Left cardiac atrium (tissue), 4 donors: ENCODE measurements around the gene CLIC1. TPM values are rescaled to one million over a fixed set of nuclear protein-coding genes. Genes with fewer than 3 reads are reported as not detected.

ENCODE experiments used
- ATAC-seq, 2 donors: fragments of 200-7000 bp; cut with Tn5 transposase; one replicate each; pipeline ENCODE4 v1.9.1; 2020; ENCODE audit warnings: mild to moderate bottlenecking in 2 of 2, moderate library complexity in 2 of 2
- DNase-seq: peaks from one replicate; pipeline ENCODE4 v3.0.0-alpha.2; 2020
- intact Hi-C, 2 donors: fragments of 100-400 bp; cut with DNase I; formaldehyde crosslinking; loops; one replicate each; pipeline versions ENCODE4 v1.14.1 to v1.15.1; 2022 to 2023
- microRNA-seq, 2 donors: library from miRNA; unstranded; fragments of <30 nt; microRNA quantifications; one replicate each; pipeline ENCODE4 v1.2.0, GENCODE V29; 2020
- total RNA-seq, 2 donors: library from RNA; stranded (reverse); fragmentation: NEBNext Ultra II Directional; extraction: Animal tissue kit (Norgen Biotek cat#: 25700); gene quantifications; one replicate each; pipeline ENCODE4 v1.2.1, GENCODE V29; 2021
- donor health status: DM: no; HTN: yes; CAD: no.
- donor health status: DM: no; HTN: yes; CAD: no; lungs with severe emphysema.
- donor health status: DM: yes; HTN: yes; CAD: no.
- donor health status: Dilated cardiomyopathy.

The CLIC1 gene
- total RNA-seq, 2 donors from 2014 or later, result 151 to 196 TPM

DNA sequence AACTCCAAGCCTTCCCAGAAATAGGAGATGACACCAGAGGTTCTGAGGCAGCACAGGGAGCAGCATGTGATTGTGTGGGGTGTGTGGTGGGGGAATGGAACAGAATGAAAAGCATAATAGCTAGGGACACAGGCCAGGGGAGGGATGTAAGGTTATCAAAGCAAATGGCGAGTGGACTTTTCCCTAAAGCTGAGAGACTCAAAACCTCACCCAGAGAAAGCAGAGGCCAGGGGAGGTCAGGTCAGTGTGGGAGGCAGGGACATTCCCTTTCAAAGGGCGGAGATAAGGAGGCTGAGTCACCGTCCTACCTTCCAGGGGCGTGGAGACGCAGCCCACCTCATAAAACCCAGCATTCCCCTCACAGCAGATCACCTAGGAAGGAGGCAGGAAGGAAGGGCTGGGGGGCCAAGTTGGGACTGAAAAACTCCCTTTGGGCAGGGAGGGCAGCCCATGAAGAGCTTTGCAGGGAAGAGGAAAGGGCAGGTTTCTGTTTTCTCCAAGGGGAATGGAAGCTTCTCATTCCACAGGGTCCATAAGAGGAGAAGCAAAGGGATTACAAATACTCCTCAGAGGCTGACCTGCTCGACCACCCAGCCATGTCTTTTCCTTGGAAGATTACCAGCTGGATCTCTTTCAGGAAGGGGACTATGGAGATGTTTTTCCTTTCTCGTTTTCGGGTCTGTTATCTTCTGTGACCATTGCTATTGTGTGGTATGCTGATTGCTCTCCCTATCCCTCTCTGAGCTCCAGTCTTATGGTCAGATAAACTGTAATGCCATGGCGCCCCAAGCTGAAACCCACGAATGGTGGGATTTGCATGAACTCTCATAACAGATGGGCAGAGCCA lies 45.9 kb downstream of the CLIC1 start:
- ATAC-seq, result peak; percentile 50 to 83
- intact Hi-C loops, result no loop called here
- no peak for DNase-seq

DNA sequence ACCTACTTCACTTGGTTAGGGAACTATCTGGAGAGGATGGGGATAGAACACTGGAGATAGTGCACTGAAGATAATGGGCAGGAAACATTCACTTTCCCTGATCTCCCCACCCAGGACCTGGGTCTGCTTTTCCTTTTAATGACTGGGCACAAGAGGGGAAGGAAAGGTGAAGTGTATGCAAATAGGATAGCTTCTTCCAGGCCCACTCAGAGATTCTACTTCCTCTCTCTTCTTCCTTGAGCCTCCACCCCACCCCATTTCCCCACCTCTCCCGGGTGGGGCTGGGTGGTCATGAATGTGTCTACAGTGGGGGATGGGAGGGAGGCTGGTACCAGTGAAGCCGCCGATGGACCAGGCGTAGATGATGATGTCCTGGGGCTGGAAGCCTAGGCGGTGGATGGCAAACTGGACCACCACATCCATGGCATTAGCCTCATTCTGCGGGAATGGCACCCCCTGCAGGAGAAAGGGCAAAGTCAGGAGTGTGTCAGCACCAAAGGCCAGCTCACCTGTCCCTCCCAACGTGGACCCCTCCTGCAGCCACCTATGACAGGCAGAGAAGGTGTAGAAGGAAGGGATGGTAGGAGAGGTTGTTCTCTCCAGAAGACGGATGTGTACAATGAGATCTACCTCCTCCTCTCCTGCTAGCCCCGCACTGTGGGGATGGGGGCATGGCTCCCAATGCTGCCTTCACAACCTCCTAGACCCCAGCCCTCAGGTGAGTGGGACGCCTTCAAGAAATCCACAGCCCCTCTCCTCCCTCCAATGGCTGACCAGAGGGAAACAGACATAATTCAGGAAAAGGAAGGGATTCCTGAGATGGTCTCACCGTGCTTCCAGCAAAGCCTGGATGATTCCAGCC lies 46.9 kb downstream of the CLIC1 start:
- DNase-seq (no peak), ATAC-seq (no peak)
- intact Hi-C loops, result loop anchor here in 1 of 2 donors (10.0 kb wide), 2 partner anchors 145 to 265 kb away; partner anchors contain the start of genes NELFE and SKIC2

DNA sequence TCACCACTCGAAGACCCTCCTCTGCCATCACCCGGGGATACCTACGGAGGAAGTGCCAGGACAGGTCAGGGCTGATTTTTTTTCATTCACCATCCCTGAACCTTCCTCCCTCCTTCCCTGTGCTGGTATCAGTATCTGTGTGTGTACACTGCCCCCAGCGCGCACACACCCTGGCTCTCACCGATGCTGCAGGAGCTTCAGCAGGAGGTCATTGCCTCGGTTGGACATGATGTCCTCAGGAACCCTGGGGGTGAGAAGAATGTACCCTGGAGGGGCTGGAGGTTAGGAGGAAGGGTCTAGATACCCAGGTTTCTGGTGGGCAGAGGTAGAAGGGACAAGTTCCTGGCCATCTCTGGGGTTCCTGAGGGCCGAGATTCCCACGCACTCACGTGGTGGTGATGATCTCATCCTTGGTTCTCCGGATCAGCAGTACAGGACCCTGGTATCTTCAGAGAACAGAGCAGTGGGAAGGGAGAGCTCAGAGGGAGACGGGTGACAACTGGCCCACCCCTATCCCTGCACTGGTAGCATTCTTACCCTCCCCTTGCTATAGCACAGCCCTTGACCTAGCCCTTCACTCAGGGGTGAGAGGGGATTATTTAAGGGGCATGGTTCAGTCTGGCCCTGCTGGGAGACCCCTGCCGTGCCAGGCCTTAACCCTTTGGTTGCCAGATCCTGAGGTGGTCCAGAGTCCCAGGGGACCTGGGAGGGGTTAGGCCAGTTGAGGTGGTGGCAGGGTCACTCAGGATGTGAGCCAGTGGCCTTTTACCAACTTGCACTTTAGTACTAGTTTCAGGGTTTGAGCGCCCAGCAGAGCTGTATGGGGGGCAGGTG lies 48.3 kb downstream of the CLIC1 start:
- intact Hi-C loops, result loop anchor here in 1 of 2 donors (10.0 kb wide), 2 partner anchors 147 to 267 kb away; partner anchors contain the start of genes NELFE and SKIC2
- no peak for DNase-seq
- ATAC-seq, result no peak

DNA sequence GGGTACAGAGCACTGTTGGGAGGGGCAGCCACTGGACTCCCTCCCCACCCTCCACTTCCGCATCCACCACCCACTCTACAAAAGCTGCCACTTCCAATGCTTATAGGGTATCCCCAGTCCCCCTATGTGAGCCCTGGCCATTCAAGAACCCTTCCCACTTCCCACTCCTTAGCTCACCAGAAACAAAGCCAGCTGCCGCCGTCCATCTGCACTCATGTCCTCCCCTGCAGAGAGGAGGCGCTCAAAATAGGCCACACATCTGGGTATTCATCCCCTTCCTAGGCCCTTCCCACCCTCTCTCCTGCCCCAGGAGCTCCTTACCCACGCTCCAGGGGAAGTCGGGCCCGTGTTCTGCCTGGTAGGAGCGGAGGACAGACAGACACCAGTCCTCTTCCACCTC lies 49.0 kb downstream of the CLIC1 start:
- DNase-seq (no peak), ATAC-seq (no peak)
- intact Hi-C loops, result loop anchor here in 1 of 2 donors (10.0 kb wide), 2 partner anchors 147 to 267 kb away; partner anchors contain the start of genes NELFE and SKIC2

DNA sequence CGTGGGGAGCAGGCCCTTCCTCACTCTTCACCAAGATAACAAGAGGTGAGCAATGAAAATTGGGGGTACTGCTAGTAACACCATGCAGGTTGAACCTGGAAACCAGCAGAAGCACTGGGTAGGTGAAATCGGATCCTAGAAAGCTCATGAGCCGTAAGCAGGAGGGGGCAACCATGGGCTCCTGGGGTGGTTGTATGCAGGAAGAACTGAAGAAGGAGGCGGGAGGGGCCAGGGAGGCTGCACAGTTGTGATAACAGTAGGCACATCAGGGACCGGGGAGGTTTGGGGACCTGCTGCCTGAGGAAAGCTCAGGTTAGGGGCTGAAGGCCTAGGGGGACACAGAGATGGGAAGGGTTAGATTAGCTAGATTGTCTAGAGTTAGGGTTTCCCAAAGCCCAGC lies 49.8 kb downstream of the CLIC1 start:
- DNase-seq (no peak), ATAC-seq (no peak)
- intact Hi-C loops, result loop anchor here in 1 of 2 donors (10.0 kb wide), 2 partner anchors 148 to 268 kb away; partner anchors contain the start of genes NELFE and SKIC2

DNA sequence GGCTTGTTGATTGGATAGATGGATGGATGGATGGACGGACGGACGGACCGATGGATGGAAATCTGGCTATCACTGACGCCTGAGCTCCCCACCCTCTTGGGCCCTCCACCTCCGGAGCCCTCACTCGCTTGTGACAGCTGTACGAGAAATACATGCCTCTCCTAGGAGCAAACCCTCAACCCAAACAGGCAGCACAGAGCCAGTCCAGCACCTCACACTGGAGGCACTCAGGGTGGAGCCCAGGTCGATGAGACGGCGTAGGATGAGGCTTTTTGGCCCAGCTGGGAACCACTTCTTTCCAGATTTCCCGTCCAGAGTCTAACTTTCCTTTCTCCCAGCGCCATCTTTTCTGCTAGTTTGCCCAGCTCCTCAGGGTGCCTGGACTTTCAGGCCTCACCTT lies 52.7 kb downstream of the CLIC1 start:
- intact Hi-C loops, result loop anchor here (5.0 to 10.0 kb wide), 3 partner anchors 149 to 271 kb away; partner anchors contain the start of genes NELFE (in 1 of the 2) and SKIC2 (in 1 of the 2)
- DNase-seq (no peak), ATAC-seq (no peak)

DNA sequence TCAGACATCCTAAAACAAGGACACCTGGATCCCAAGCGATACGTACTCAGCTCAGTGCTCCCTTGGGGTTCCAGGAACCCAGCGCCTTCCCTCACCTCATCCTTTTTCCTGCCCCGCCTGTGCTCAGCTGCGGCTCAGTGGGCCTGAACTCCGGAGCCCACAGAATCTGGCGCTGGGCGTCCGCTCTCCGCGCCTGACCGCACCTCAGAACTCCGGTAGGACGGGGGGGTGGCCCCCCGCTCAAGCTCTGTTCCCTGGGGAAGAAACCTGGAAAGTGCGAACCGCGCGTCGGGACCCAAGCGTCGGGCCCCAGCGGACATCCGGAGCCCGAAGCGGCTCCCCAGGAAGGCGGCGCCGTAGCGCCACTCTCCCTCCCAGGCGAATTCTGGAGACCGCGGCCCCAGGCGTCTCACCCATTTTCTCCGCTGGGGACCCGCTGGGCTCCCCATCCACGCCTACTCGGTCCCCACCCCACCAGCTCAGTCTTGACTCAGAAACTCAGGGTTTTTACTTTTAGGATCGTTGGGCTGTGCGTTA lies 55.1 kb downstream of the CLIC1 start:
- intact Hi-C loops, result loop anchor here (5.0 to 10.0 kb wide), 3 partner anchors 151 to 274 kb away; partner anchors contain the start of genes NELFE (in 1 of the 2) and SKIC2 (in 1 of the 2)
- DNase-seq, result peak; percentile 64

More for the DNA sequence above, 55.1 kb downstream of the CLIC1 start:
- peak; percentile 63 to 72 for ATAC-seq

Small RNA genes within 50 kb of the gene (microRNA-seq; reads per million reads assigned to microRNA genes)
- 0 to 0.20 reads per million in 2 donors for gene MIR4646

Other genes with a start within 250 kb of the CLIC1 start
- 1 to 10 TPM; 2.1 to 2.2 TPM for gene MICB, start 238.4 kb downstream of the CLIC1 start, total RNA-seq
- gene MCCD1, start 207.6 kb downstream of the CLIC1 start, total RNA-seq, result not detected
- gene DDX39B, start 194.5 kb downstream of the CLIC1 start, total RNA-seq, result 100 to 1,000 TPM; 188 to 224 TPM
- gene ATP6V1G2, start 189.9 kb downstream of the CLIC1 start, total RNA-seq, result 1 to 10 TPM; 1.9 to 2.7 TPM
- 10 to 100 TPM; 12.9 to 14.8 TPM for gene NFKBIL1, start 188.9 kb downstream of the CLIC1 start, total RNA-seq
- gene LTA, start 164.2 kb downstream of the CLIC1 start, total RNA-seq, result not detected
- gene TNF, start 161.0 kb downstream of the CLIC1 start, total RNA-seq, result under 1 TPM; 0.53 to 0.92 TPM
- 1 to 10 TPM in 1 of 2 donors, under 1 TPM in 1; 0.84 to 1.4 TPM for gene LTB, start 154.1 kb downstream of the CLIC1 start, total RNA-seq
- gene LST1, start 150.3 kb downstream of the CLIC1 start, total RNA-seq, result 10 to 100 TPM in 1 of 2 donors, 1 to 10 TPM in 1; 9.4 to 16.0 TPM
- under 1 TPM in 1 of 2 donors, not detected in 1; 0.47 TPM for gene NCR3, start 143.5 kb downstream of the CLIC1 start, total RNA-seq
- gene AIF1, start 121.3 kb downstream of the CLIC1 start, total RNA-seq, result 10 to 100 TPM; 17.0 to 37.4 TPM
- 100 to 1,000 TPM in 1 of 2 donors, 10 to 100 TPM in 1; 85.0 to 108 TPM for gene PRRC2A, start 115.8 kb downstream of the CLIC1 start, total RNA-seq
- 100 to 1,000 TPM; 206 to 294 TPM for gene BAG6, start 83.9 kb downstream of the CLIC1 start, total RNA-seq
- gene APOM, start 80.6 kb downstream of the CLIC1 start, total RNA-seq, result 1 to 10 TPM; 1.4 to 1.7 TPM
- 10 to 100 TPM; 17.5 to 20.1 TPM for gene C6orf47, start 75.8 kb downstream of the CLIC1 start, total RNA-seq
- gene GPANK1, start 71.5 kb downstream of the CLIC1 start, total RNA-seq, result 10 to 100 TPM; 12.3 to 15.7 TPM
- 100 to 1,000 TPM in 1 of 2 donors, 10 to 100 TPM in 1; 84.8 to 116 TPM for gene CSNK2B, start 70.5 kb downstream of the CLIC1 start, total RNA-seq
- 1 to 10 TPM; 3.2 to 8.8 TPM for gene LY6G5B, start 66.6 kb downstream of the CLIC1 start, total RNA-seq
- 1 to 10 TPM; 2.2 to 2.5 TPM for gene LY6G5C, start 55.5 kb downstream of the CLIC1 start, total RNA-seq
- 10 to 100 TPM; 33.5 to 36.3 TPM for gene ABHD16A, start 33.2 kb downstream of the CLIC1 start, total RNA-seq
- gene LY6G6F, start 29.7 kb downstream of the CLIC1 start, total RNA-seq, result not detected
- gene LY6G6D, start 21.2 kb downstream of the CLIC1 start, total RNA-seq, result not detected
- gene LY6G6C, start 14.8 kb downstream of the CLIC1 start, total RNA-seq, result not detected
- under 1 TPM; 0.39 to 0.41 TPM for gene MPIG6B, start 13.2 kb downstream of the CLIC1 start, total RNA-seq
- 10 to 100 TPM; 55.6 to 56.2 TPM for gene DDAH2, start 7.2 kb downstream of the CLIC1 start, total RNA-seq
- 1 to 10 TPM; 2.6 to 3.0 TPM for gene MSH5, start 3.5 kb upstream of the CLIC1 start, total RNA-seq
- under 1 TPM; 0.71 to 0.73 TPM for gene SAPCD1, start 26.1 kb upstream of the CLIC1 start, total RNA-seq
- 1 to 10 TPM; 4.8 to 6.2 TPM for gene VWA7, start 40.8 kb upstream of the CLIC1 start, total RNA-seq
- 10 to 100 TPM; 24.8 to 39.3 TPM for gene VARS1, start 59.2 kb upstream of the CLIC1 start, total RNA-seq
- gene LSM2, start 70.4 kb upstream of the CLIC1 start, total RNA-seq, result 10 to 100 TPM; 24.3 to 29.4 TPM
- 1 to 10 TPM; 1.1 to 2.6 TPM for gene HSPA1L, start 78.8 kb upstream of the CLIC1 start, total RNA-seq
- gene HSPA1A, start 79.0 kb upstream of the CLIC1 start, total RNA-seq, result 100 to 1,000 TPM; 197 to 288 TPM
- 100 to 1,000 TPM; 142 to 192 TPM for gene HSPA1B, start 91.2 kb upstream of the CLIC1 start, total RNA-seq
- gene NEU1, start 126.3 kb upstream of the CLIC1 start, total RNA-seq, result 10 to 100 TPM; 26.8 to 31.8 TPM
- gene SLC44A4, start 142.5 kb upstream of the CLIC1 start, total RNA-seq, result not detected
- 10 to 100 TPM; 12.9 to 20.2 TPM for gene EHMT2, start 161.2 kb upstream of the CLIC1 start, total RNA-seq
- 1 to 10 TPM; 2.5 to 4.6 TPM for gene ZBTB12, start 165.6 kb upstream of the CLIC1 start, total RNA-seq
- gene C2, start 191.2 kb upstream of the CLIC1 start, total RNA-seq, result 10 to 100 TPM; 12.3 to 30.0 TPM
- 100 to 1,000 TPM in 1 of 2 donors, 10 to 100 TPM in 1; 50.3 to 113 TPM for gene CFB, start 209.6 kb upstream of the CLIC1 start, total RNA-seq
- gene NELFE, start 222.4 kb upstream of the CLIC1 start, total RNA-seq, result 10 to 100 TPM; 39.8 to 53.7 TPM
- gene SKIC2, start 222.6 kb upstream of the CLIC1 start, total RNA-seq, result 10 to 100 TPM; 36.8 to 45.1 TPM
- 10 to 100 TPM; 12.8 to 20.9 TPM for gene DXO, start 235.6 kb upstream of the CLIC1 start, total RNA-seq
- gene C4A, start 245.5 kb upstream of the CLIC1 start, total RNA-seq, result 100 to 1,000 TPM; 199 to 206 TPM